Upper lobe of left lung (tissue), 4 donors: Measurements from ENCODE around the gene DPP4.

ENCODE experiments used
- CTCF ChIP-seq, 6 experiments: fragments of 450-650 bp in 4 of 6; fragments of 200-600 bp in 2 of 6; sonication (generic) in 2 of 6; IDR thresholded peaks; one replicate each; pipeline ENCODE4 v1.5.1; 2016 to 2019; ENCODE audit warnings: antibody characterized with exemption in 6 of 6
- POLR2A ChIP-seq, 4 donors: fragments of 450-650 bp; IDR thresholded peaks; one replicate each; pipeline ENCODE4 v1.5.1; 2016 to 2017; ENCODE audit warnings: antibody characterized with exemption in 4 of 4, mild to moderate bottlenecking in 2 of 4
- POLR2AphosphoS5 ChIP-seq, 2 donors: sonication (generic); formaldehyde crosslinking; IDR thresholded peaks; one replicate each; pipeline ENCODE4 v1.5.1; 2017; ENCODE audit warnings: antibody characterized with exemption in 2 of 2

DNA sequence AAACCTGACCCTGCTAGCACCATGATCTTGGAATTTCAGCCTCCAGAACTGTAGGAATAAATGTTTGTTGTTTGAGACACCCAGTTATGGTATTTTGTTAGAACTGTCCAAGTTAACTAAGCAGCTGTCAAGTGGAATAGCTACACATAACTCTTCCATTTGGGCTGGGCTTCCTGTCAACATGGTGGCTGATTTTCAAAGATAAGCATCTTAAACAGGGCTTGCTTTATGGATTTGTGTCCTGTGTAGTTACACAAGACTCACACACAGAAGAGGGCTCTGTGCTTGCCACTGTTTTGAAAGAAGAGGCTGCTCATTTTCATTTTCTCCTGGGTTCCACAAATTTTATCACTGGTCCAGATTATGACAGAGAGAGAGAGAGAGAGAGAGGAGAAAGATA is 42.3 kb upstream of the DPP4 start:
- TF ChIP-seq POLR2AphosphoS5 (IDR thresholded peaks at IDR 0.05) (no peak), CTCF (IDR thresholded peaks at IDR 0.05) (no peak), POLR2A (IDR thresholded peaks at IDR 0.05) (no peak)
